Measurements from ENCODE around the gene IDH2. TPM values are rescaled to one million over a fixed set of nuclear protein-coding genes. Genes with fewer than 3 reads are reported as not detected.
"Not testable (repeated sequence)": the region's sequence is repeated elsewhere in the genome, so short reads cannot be mapped to it uniquely, and the experiment has no call there.

IDH2 gene
- total RNA-seq (10 to 100 TPM; 13.1 to 17.7 TPM), polyA plus RNA-seq (ENCODE audit: insufficient read depth, low read depth, low replicate concordance) (23.5 TPM)
- long read RNA-seq, donor 1, transcript IDH2-201 (11 exons, 2,694 nt) = major isoform, 16 of 17 reads
- long read RNA-seq, donor 1, partial matches to known transcripts = 0 of 17 reads
- long read RNA-seq, donor 1, other reads (novel, unspliced or antisense) = 0 of 17 reads
- long read RNA-seq, donor 2, transcript IDH2-201 (11 exons, 2,694 nt) = major isoform, 10 of 11 reads
- long read RNA-seq, donor 2, partial matches to known transcripts = 0 of 11 reads
- long read RNA-seq, donor 2, other reads (novel, unspliced or antisense) = 0 of 11 reads

- peak within 1 kb of the TSS; percentile 57 to 85 for H3K4me3 ChIP-seq
- TF ChIP-seq POLR2A (IDR thresholded peaks at IDR 0.05) (peak; percentile 32), CTCF (IDR thresholded peaks at IDR 0.05) (no peak)
- no peaks in the 10 kb centered on the region for H3K9me3 ChIP-seq
- H3K27me3 ChIP-seq = no peaks in the 10 kb centered on the region
- peak; percentile 75 for DNase-seq
- H3K36me3 ChIP-seq (ENCODE audit: low read depth, missing control alignments) = no peaks in the 10 kb centered on the region
- H3K4me1 ChIP-seq = peaks cover 18% of the 10 kb centered on the region
- intact Hi-C loops (cut with DNase I; ENCODE audit: low total_unique reads) = no loop called here
- peak within 1 kb of the TSS; percentile 71 to 88 for H3K27ac ChIP-seq
- whole genome bisulfite sequencing, 2 donors = 0% methylated on average over 81 of the region's 104 CpGs; no CpG with 5 or more reads in 1 of the 2 donors
These were observed at the start of gene IDH2 for GRCh38 chr15:90101969-90102890. IDH2 (minus strand) TSS chr15:90102468; CDS start chr15:90102390, 78 bp downstream.

- H3K9me3 ChIP-seq; H3K27me3 ChIP-seq; DNase-seq; H3K36me3 ChIP-seq (ENCODE audit: low read depth, missing control alignments); H3K4me1 ChIP-seq; intact Hi-C loops (cut with DNase I; ENCODE audit: low total_unique reads); H3K4me3 ChIP-seq; H3K27ac ChIP-seq: not testable (repeated sequence)
- 92 to 95% methylated on average over 10 of the region's 10 CpGs for WGBS, 2 donors
These were observed 48.3 kb upstream of the IDH2 start for GRCh38 chr15:90150551-90150950.

- Histone ChIP-seq H3K4me1 (no peaks in the 10 kb centered on the region), H3K27ac (no peak overlapping the region), H3K4me3 (no peak overlapping the region), H3K9me3 (no peaks in the 10 kb centered on the region), H3K27me3 (no peaks in the 10 kb centered on the region), H3K36me3 (ENCODE audit: low read depth, missing control alignments) (no peaks in the 10 kb centered on the region)
- intact Hi-C loops (cut with DNase I; ENCODE audit: low total_unique reads) = no loop called here
- WGBS, 2 donors = 79 to 86% methylated on average over 14 of the region's 14 CpGs
- DNase-seq = no peak
- TF ChIP-seq CTCF (IDR thresholded peaks at IDR 0.05) (no peak), POLR2A (IDR thresholded peaks at IDR 0.05) (no peak)
These were observed 47.5 kb upstream of the IDH2 start for GRCh38 chr15:90149609-90150340.

GRCh38 chr15:90146198-90146761, 44.0 kb upstream of the IDH2 start:
- H3K27me3 ChIP-seq; H3K4me1 ChIP-seq; H3K36me3 ChIP-seq (ENCODE audit: low read depth, missing control alignments); H3K4me3 ChIP-seq; DNase-seq; intact Hi-C loops (cut with DNase I; ENCODE audit: low total_unique reads); H3K9me3 ChIP-seq; H3K27ac ChIP-seq: not testable (repeated sequence)
- 89 to 93% methylated on average over 7 of the region's 7 CpGs for WGBS, 2 donors

GRCh38 chr15:90145761-90146160, 43.5 kb upstream of the IDH2 start:
- intact Hi-C loops (cut with DNase I; ENCODE audit: low total_unique reads) = no loop called here
- Histone ChIP-seq H3K27ac (no peak overlapping the region), H3K4me3 (no peak overlapping the region), H3K36me3 (ENCODE audit: low read depth, missing control alignments) (no peaks in the 10 kb centered on the region), H3K4me1 (no peaks in the 10 kb centered on the region), H3K27me3 (no peaks in the 10 kb centered on the region), H3K9me3 (no peaks in the 10 kb centered on the region)
- WGBS, 2 donors = 91 to 92% methylated on average over 4 of the region's 4 CpGs
- DNase-seq = no peak
- TF ChIP-seq POLR2A (IDR thresholded peaks at IDR 0.05) (no peak), CTCF (IDR thresholded peaks at IDR 0.05) (no peak)

Measured in testis (tissue), 5 donors.